HEK293 (cell line): ENCODE measurements around the gene NUF2.

Experiments
- CTCF ChIA-PET: fragments of 350-600 bp; formaldehyde crosslinking; extraction: SDS; loops from one replicate; lab custom pipeline; 2021; ENCODE audit warnings: antibody characterized with exemption; lab: Yijun Ruan, JAX
- POLR2A ChIA-PET: fragments of 300-600 bp; formaldehyde crosslinking; extraction: SDS; loops from one replicate; lab custom pipeline; 2020; ENCODE audit warnings: antibody characterized with exemption, inconsistent platforms; lab: Yijun Ruan, JAX
- H3K27ac ChIP-seq: fragments of 200-500 bp; sonication (Bioruptor generic); 2 replicates; pipeline ENCODE4 v1.5.1; 2014; ENCODE audit warnings: low read depth, low read length, control low read depth, inconsistent platforms; ENCODE audit errors: extremely low read depth
- H3K36me3 ChIP-seq, 2 experiments: fragments of 200-500 bp in 1 of 2; sonication (Bioruptor generic) in 1 of 2; 1 replicate in 1 of 2; 2 replicates in 1 of 2; pipeline ENCODE4 v1.5.1; 2014 to 2017; ENCODE audit warnings: inconsistent platforms in 2 of 2, low read length in 2 of 2; ENCODE audit not compliant: control insufficient read depth in 2 of 2, insufficient read depth in 1 of 2
- H3K4me1 ChIP-seq: fragments of 200-500 bp; sonication (Bioruptor generic); 2 replicates; pipeline ENCODE4 v1.5.1; 2014; ENCODE audit warnings: mild to moderate bottlenecking, low read length, inconsistent platforms; ENCODE audit not compliant: control insufficient read depth, insufficient read depth
- H3K4me3 ChIP-seq: 2 replicates; pipeline ENCODE4 v1.5.1; 2011; ENCODE audit warnings: low read depth, mild to moderate bottlenecking, control low read depth, low read length, moderate library complexity
- H3K9me3 ChIP-seq: fragments of 200-500 bp; sonication (Bioruptor generic); 2 replicates; pipeline ENCODE4 v1.5.1; 2014; ENCODE audit warnings: low read depth, low read length, inconsistent platforms; ENCODE audit not compliant: control insufficient read depth, insufficient read depth
- HOXC10 ChIP-seq: sonication (generic); formaldehyde crosslinking; IDR thresholded peaks from 2 replicates; pipeline ENCODE4 v1.8.1; 2023; ENCODE audit warnings: mild to moderate bottlenecking, missing genetic modification reagents
- PRDM2 ChIP-seq: fragments of 450-650 bp; formaldehyde crosslinking; IDR thresholded peaks from 2 replicates; pipeline ENCODE4 v1.5.1; 2016; ENCODE audit warnings: missing biosample characterization, missing genetic modification characterization, borderline replicate concordance
- SALL2 ChIP-seq: fragments of 450-650 bp; formaldehyde crosslinking; IDR thresholded peaks from 2 replicates; pipeline ENCODE4 v1.5.0; 2017; ENCODE audit warnings: missing biosample characterization, mild to moderate bottlenecking, missing genetic modification characterization, borderline replicate concordance
- YY1 ChIP-seq: fragments of 450-650 bp; formaldehyde crosslinking; IDR thresholded peaks from 2 replicates; pipeline ENCODE4 v1.5.1; 2018; ENCODE audit warnings: missing biosample characterization, missing genetic modification characterization
- ZBTB48 ChIP-seq: fragments of 450-650 bp; formaldehyde crosslinking; IDR thresholded peaks from 2 replicates; pipeline ENCODE4 v1.5.1; 2016; ENCODE audit warnings: missing biosample characterization, missing genetic modification characterization
- ZFP37 ChIP-seq: fragments of 450-650 bp; formaldehyde crosslinking; IDR thresholded peaks from 2 replicates; pipeline ENCODE4 v1.5.1; 2016; ENCODE audit warnings: missing biosample characterization, missing genetic modification characterization
- ZNF112 ChIP-seq: fragments of 450-650 bp; formaldehyde crosslinking; IDR thresholded peaks from 2 replicates; pipeline ENCODE4 v1.5.0; 2017; ENCODE audit warnings: missing biosample characterization, missing genetic modification characterization
- ZNF121 ChIP-seq: fragments of 450-650 bp; formaldehyde crosslinking; IDR thresholded peaks from 2 replicates; pipeline ENCODE4 v1.5.1; 2016; ENCODE audit warnings: missing biosample characterization, missing genetic modification characterization
- ZNF133 ChIP-seq: fragments of 450-650 bp; formaldehyde crosslinking; IDR thresholded peaks from 2 replicates; pipeline ENCODE4 v1.5.1; 2016; ENCODE audit warnings: missing biosample characterization, missing genetic modification characterization
- ZNF211 ChIP-seq: fragments of 450-650 bp; formaldehyde crosslinking; IDR thresholded peaks from 2 replicates; pipeline ENCODE4 v1.5.1; 2016; ENCODE audit warnings: low read depth, missing biosample characterization, missing genetic modification characterization
- ZNF223 ChIP-seq: fragments of 450-650 bp; formaldehyde crosslinking; IDR thresholded peaks from 2 replicates; pipeline ENCODE4 v1.5.1; 2016; ENCODE audit warnings: missing biosample characterization, missing genetic modification characterization
- ZNF23 ChIP-seq: fragments of 450-650 bp; formaldehyde crosslinking; IDR thresholded peaks from 2 replicates; pipeline ENCODE4 v1.5.1; 2016; ENCODE audit warnings: missing biosample characterization, missing genetic modification characterization, borderline replicate concordance
- ZNF354C ChIP-seq: fragments of 450-650 bp; formaldehyde crosslinking; IDR thresholded peaks from 2 replicates; pipeline ENCODE4 v1.5.1; 2016; ENCODE audit warnings: missing biosample characterization, missing genetic modification characterization, low read depth, borderline replicate concordance
- ZNF423 ChIP-seq: fragments of 450-650 bp; formaldehyde crosslinking; IDR thresholded peaks from 2 replicates; pipeline ENCODE4 v1.5.1; 2016; ENCODE audit warnings: missing biosample characterization, missing genetic modification characterization
- ZNF426 ChIP-seq: fragments of 450-650 bp; formaldehyde crosslinking; IDR thresholded peaks from 2 replicates; pipeline ENCODE4 v1.5.1; 2017; ENCODE audit warnings: missing biosample characterization, missing genetic modification characterization, mild to moderate bottlenecking, inconsistent platforms, moderate library complexity
- ZNF549 ChIP-seq: fragments of 450-650 bp; IDR thresholded peaks from 2 replicates; pipeline ENCODE4 v1.5.1; 2018; ENCODE audit warnings: missing biosample characterization, missing genetic modification characterization, mild to moderate bottlenecking, inconsistent platforms, moderate library complexity
- ZNF843 ChIP-seq: fragments of 450-650 bp; formaldehyde crosslinking; IDR thresholded peaks from 2 replicates; pipeline ENCODE4 v1.5.1; 2016; ENCODE audit warnings: missing biosample characterization, missing genetic modification characterization
- ZSCAN23 ChIP-seq: fragments of 450-650 bp; formaldehyde crosslinking; IDR thresholded peaks from 2 replicates; pipeline ENCODE4 v1.5.1; 2016; ENCODE audit warnings: missing biosample characterization, missing genetic modification characterization
- TF ChIP-seq, protein P1 (sequence below): sonication (generic); formaldehyde crosslinking; IDR thresholded peaks from 2 replicates; pipeline ENCODE4 v1.8.1; 2022; ENCODE audit warnings: mild to moderate bottlenecking, moderate library complexity, missing genetic modification reagents
- TF ChIP-seq, protein P2 (sequence below): fragments of 450-650 bp; formaldehyde crosslinking; IDR thresholded peaks from 2 replicates; pipeline ENCODE4 v1.5.1; 2016; ENCODE audit warnings: missing biosample characterization, missing genetic modification characterization
- TF ChIP-seq, protein P3 (sequence below): fragments of 450-650 bp; formaldehyde crosslinking; IDR thresholded peaks from 2 replicates; pipeline ENCODE4 v1.5.1; 2016; ENCODE audit warnings: missing biosample characterization, missing genetic modification characterization
- TF ChIP-seq, protein P4 (sequence below): fragments of 450-650 bp; formaldehyde crosslinking; IDR thresholded peaks from 2 replicates; pipeline ENCODE4 v1.5.1; 2016; ENCODE audit warnings: missing biosample characterization, missing genetic modification characterization

Gene NUF2

GRCh38 chr1:163382395-163382794 is 60.6 kb downstream of the NUF2 start:
- Histone ChIP-seq H3K4me3 (no peak overlapping the region), H3K27ac (no peak overlapping the region), H3K36me3 (no peaks in the 10 kb centered on the region), H3K4me1 (no peaks in the 10 kb centered on the region), H3K9me3 (no peaks in the 10 kb centered on the region)
- ChIA-PET CTCF (no interaction called here), POLR2A (no interaction called here)
- TF ChIP-seq, protein P1, sequence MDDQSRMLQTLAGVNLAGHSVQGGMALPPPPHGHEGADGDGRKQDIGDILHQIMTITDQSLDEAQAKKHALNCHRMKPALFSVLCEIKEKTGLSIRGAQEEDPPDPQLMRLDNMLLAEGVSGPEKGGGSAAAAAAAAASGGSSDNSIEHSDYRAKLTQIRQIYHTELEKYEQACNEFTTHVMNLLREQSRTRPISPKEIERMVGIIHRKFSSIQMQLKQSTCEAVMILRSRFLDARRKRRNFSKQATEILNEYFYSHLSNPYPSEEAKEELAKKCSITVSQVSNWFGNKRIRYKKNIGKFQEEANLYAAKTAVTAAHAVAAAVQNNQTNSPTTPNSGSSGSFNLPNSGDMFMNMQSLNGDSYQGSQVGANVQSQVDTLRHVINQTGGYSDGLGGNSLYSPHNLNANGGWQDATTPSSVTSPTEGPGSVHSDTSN (CRISPR knock-in tag), result no peak
- TF ChIP-seq ZNF211 (tag by site-specific recombination) (no peak), ZNF423 (tag by site-specific recombination) (no peak), ZNF549 (no peak), ZNF426 (tag by site-specific recombination) (no peak), ZNF23 (no peak), ZNF223 (tag by site-specific recombination) (no peak)

- Histone ChIP-seq H3K4me3 (no peak overlapping the region), H3K9me3 (no peaks in the 10 kb centered on the region), H3K36me3 (no peaks in the 10 kb centered on the region), H3K4me1 (no peaks in the 10 kb centered on the region), H3K27ac (no peak overlapping the region)
- ChIA-PET POLR2A (no interaction called here), CTCF (interaction anchor here (0.7 kb wide), 1 partner anchor 44 kb away, joined by 3 read pairs; no protein-coding TSS in a partner anchor)
- TF ChIP-seq ZNF223 (tag by site-specific recombination), result no peak
- TF ChIP-seq ZBTB48 (tag by site-specific recombination), result no peak
- TF ChIP-seq YY1, result no peak
- TF ChIP-seq ZNF112, result no peak
- TF ChIP-seq ZNF121 (tag by site-specific recombination), result no peak
- no peak for TF ChIP-seq ZNF354C
- TF ChIP-seq SALL2 (tag by site-specific recombination), result no peak
- no peak for TF ChIP-seq ZSCAN23 (tag by site-specific recombination)
- TF ChIP-seq, protein P2, sequence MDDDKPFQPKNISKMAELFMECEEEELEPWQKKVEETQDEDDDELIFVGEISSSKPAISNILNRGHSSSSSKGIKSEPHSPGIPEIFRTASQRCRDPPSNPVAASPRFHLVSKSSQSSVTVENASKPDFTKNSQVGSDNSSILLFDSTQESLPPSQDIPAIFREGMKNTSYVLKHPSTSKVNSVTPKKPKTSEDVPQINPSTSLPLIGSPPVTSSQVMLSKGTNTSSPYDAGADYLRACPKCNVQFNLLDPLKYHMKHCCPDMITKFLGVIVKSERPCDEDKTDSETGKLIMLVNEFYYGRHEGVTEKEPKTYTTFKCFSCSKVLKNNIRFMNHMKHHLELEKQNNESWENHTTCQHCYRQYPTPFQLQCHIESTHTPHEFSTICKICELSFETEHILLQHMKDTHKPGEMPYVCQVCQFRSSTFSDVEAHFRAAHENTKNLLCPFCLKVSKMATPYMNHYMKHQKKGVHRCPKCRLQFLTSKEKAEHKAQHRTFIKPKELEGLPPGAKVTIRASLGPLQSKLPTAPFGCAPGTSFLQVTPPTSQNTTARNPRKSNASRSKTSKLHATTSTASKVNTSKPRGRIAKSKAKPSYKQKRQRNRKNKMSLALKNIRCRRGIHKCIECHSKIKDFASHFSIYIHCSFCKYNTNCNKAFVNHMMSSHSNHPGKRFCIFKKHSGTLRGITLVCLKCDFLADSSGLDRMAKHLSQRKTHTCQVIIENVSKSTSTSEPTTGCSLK (tag by site-specific recombination), result no peak
- TF ChIP-seq, protein P3, sequence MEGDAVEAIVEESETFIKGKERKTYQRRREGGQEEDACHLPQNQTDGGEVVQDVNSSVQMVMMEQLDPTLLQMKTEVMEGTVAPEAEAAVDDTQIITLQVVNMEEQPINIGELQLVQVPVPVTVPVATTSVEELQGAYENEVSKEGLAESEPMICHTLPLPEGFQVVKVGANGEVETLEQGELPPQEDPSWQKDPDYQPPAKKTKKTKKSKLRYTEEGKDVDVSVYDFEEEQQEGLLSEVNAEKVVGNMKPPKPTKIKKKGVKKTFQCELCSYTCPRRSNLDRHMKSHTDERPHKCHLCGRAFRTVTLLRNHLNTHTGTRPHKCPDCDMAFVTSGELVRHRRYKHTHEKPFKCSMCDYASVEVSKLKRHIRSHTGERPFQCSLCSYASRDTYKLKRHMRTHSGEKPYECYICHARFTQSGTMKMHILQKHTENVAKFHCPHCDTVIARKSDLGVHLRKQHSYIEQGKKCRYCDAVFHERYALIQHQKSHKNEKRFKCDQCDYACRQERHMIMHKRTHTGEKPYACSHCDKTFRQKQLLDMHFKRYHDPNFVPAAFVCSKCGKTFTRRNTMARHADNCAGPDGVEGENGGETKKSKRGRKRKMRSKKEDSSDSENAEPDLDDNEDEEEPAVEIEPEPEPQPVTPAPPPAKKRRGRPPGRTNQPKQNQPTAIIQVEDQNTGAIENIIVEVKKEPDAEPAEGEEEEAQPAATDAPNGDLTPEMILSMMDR (tag by site-specific recombination), result no peak
- TF ChIP-seq, protein P4, sequence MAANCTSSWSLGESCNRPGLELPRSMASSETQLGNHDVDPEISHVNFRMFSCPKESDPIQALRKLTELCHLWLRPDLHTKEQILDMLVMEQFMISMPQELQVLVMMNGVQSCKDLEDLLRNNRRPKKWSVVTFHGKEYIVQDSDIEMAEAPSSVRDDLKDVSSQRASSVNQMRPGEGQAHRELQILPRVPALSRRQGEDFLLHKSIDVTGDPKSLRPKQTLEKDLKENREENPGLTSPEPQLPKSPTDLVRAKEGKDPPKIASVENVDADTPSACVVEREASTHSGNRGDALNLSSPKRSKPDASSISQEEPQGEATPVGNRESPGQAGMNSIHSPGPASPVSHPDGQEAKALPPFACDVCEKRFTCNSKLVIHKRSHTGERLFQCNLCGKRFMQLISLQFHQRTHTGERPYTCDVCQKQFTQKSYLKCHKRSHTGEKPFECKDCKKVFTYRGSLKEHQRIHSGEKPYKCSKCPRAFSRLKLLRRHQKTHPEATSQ, result no peak
- no peak for TF ChIP-seq PRDM2 (tag by site-specific recombination)
- no peak for TF ChIP-seq ZFP37 (tag by site-specific recombination)
- no peak for TF ChIP-seq ZNF133
- TF ChIP-seq ZNF843 (tag by site-specific recombination), result no peak
- no peak for TF ChIP-seq HOXC10 (CRISPR knock-in tag)
Measured at GRCh38 chr1:163387146-163387545, 65.4 kb downstream of the NUF2 start.
